Adrenal gland (tissue), 12 donors: ENCODE data around the gene HSPA12A. TPM values are rescaled to one million over a fixed set of nuclear protein-coding genes. Genes with fewer than 3 reads are reported as not detected.

Experiments
- DNase-seq, 7 donors: peaks; one replicate each; pipeline ENCODE4 v3.0.0-alpha.2; 2019 to 2020
- H3K27ac ChIP-seq, 5 donors: fragments of 200-600 bp; sonication (generic) in 4 of 5; 1 replicate in 3 of 5; 2 replicates in 2 of 5; pipeline versions ENCODE4 v1.5.1 to v1.8.0; 2016 to 2020; ENCODE audit warnings: mild to moderate bottlenecking in 1 of 5
- H3K27me3 ChIP-seq: fragments of 200-600 bp; 2 replicates; pipeline ENCODE4 v1.8.0; 2021
- H3K36me3 ChIP-seq, 2 donors: fragments of 200-600 bp; replicated peaks in 1 of 2; 1 replicate in 1 of 2; 2 replicates in 1 of 2; pipeline versions ENCODE4 v1.5.1 to v1.8.0; 2018 to 2022
- H3K4me1 ChIP-seq, 2 donors: fragments of 200-600 bp; replicated peaks in 1 of 2; 1 replicate in 1 of 2; 2 replicates in 1 of 2; pipeline versions ENCODE4 v1.5.1 to v1.8.0; 2018 to 2021
- H3K4me3 ChIP-seq, 4 donors: fragments of 200-600 bp; sonication (generic) in 3 of 4; one replicate each; pipeline ENCODE4 v1.5.1; 2016 to 2018
- H3K9me3 ChIP-seq, 3 donors: fragments of 200-600 bp; sonication (generic) in 1 of 3; replicated peaks in 1 of 3; 1 replicate in 2 of 3; 2 replicates in 1 of 3; pipeline versions ENCODE4 v1.5.1 to v1.8.0; 2016 to 2021
- CTCF ChIP-seq, 6 experiments: fragments of 450-650 bp in 4 of 6; fragments of 200-600 bp in 2 of 6; sonication (generic) in 1 of 6; IDR thresholded peaks; 1 replicate in 5 of 6; 2 replicates in 1 of 6; pipeline versions ENCODE4 v1.5.1 to v1.8.0; 2016 to 2021; ENCODE audit warnings: antibody characterized with exemption in 6 of 6, mild to moderate bottlenecking in 2 of 6, moderate library complexity in 1 of 6
- POLR2A ChIP-seq, 2 donors: fragments of 450-650 bp; IDR thresholded peaks; one replicate each; pipeline ENCODE4 v1.6.1; 2017; ENCODE audit warnings: antibody characterized with exemption in 2 of 2, mild to moderate bottlenecking in 2 of 2, moderate library complexity in 1 of 2
- WGBS, 4 donors: extraction: QIAGEN DNeasy Blood & Tissue Kit in 2 of 4; methylation state at CpG; one replicate each; pipeline versions ENCODE4 v1.1.5 to v1.1.7; 2013 to 2017; 5-methylcytosine and 5-hydroxymethylcytosine counted together
- intact Hi-C, 2 donors: fragments of 100-400 bp; cut with DNase I; formaldehyde crosslinking; loops; one replicate each; pipeline versions ENCODE4 v1.14.1 to v1.15.0; 2022 to 2023
- polyA plus RNA-seq, 3 donors: library from polyadenylated mRNA; stranded (reverse); fragments of 200-250 nt in 2 of 3; fragments of 350-450 nt in 1 of 3; fragmentation: Illumina TruSeq in 1 of 3; extraction: RNeasy Lipid Tissue Mini Kit (QIAGEN cat#74804) in 1 of 3; gene quantifications; one replicate each; pipeline ENCODE4 v1.2.3, GENCODE V29; 2013 to 2014
- total RNA-seq, 9 donors: library from RNA; depleted of rRNA in 4 of 9; stranded (reverse); fragments of >200 nt in 4 of 9; fragments of 120-200 nt in 1 of 9; fragmentation: NEBNext Ultra II Directional in 1 of 9; extraction: Animal tissue kit (Norgen Biotek cat#: 25700) in 1 of 9; gene quantifications; one replicate each; pipeline versions ENCODE4 v1.1.0 to v1.2.4, GENCODE V29; 2013 to 2023
- donor health status: healthy with polysubstance abuse.
- donor health status: Bipolar disorder and iron deficiency.
- donor health status: DM: yes; HTN: yes; CAD: no.
- donor health status: DM: no; HTN: no; CAD: no.
- donor health status: DM: no; HTN: no; CAD: no.
- donor health status: DM: yes; HTN: yes; CAD: no.

The HSPA12A gene
- total and polyA plus RNA-seq, 12 donors: 20.1 to 61.3 (median 46.3) TPM

GRCh38 chr10:116718058-116718457 is 24.3 kb downstream of the HSPA12A start:
- WGBS, 4 donors: 77 to 100% (median 85%) methylated on average over 1 to 2 of the region's 2 CpGs
- Histone ChIP-seq H3K4me1 (peaks cover 27 to 67% of the 10 kb centered on the region in 2 donors), H3K9me3 (no peaks in the 10 kb centered on the region)

GRCh38 chr10:116716381-116716780 is 26.0 kb downstream of the HSPA12A start:
- no peaks in the 10 kb centered on the region for H3K9me3 ChIP-seq
- TF ChIP-seq POLR2A (IDR thresholded peaks at IDR 0.05) (no peak), CTCF (IDR thresholded peaks at IDR 0.05) (no peak)
- no peak overlapping the region for H3K4me3 ChIP-seq
- 29 to 45% (median 41%) methylated on average over 4 of the region's 4 CpGs for WGBS, 4 donors
- peak overlapping the region in 1 of 5 donors; percentile 51 for H3K27ac ChIP-seq
- peaks cover 32 to 77% of the 10 kb centered on the region in 2 donors for H3K4me1 ChIP-seq
- intact Hi-C loops: no loop called here
- H3K36me3 ChIP-seq: no peaks in the 10 kb centered on the region
- H3K27me3 ChIP-seq: no peaks in the 10 kb centered on the region
- peak; percentile 46 to 79 (median 75) for DNase-seq

More at GRCh38 chr10:116718058-116718457, 24.3 kb downstream of the HSPA12A start:
- DNase-seq: no peak
- no peaks in the 10 kb centered on the region for H3K27me3 ChIP-seq
- H3K27ac ChIP-seq: peak overlapping the region in 1 of 5 donors; percentile 14
- H3K36me3 ChIP-seq: no peaks in the 10 kb centered on the region
- intact Hi-C loops: no loop called here
- TF ChIP-seq CTCF (IDR thresholded peaks at IDR 0.05) (no peak), POLR2A (IDR thresholded peaks at IDR 0.05) (no peak)
- H3K4me3 ChIP-seq: no peak overlapping the region

GRCh38 chr10:116715839-116716377 is 26.5 kb downstream of the HSPA12A start:
- 60 to 96% (median 81%) methylated on average over 1 to 4 of the region's 4 CpGs for WGBS, 4 donors
- DNase-seq: no peak
- H3K4me3 ChIP-seq: no peak overlapping the region
- TF ChIP-seq POLR2A (IDR thresholded peaks at IDR 0.05): no peak
- no peak for TF ChIP-seq CTCF (IDR thresholded peaks at IDR 0.05)
- H3K27ac ChIP-seq: peak overlapping the region in 3 of 5 donors; percentile 29 to 51 (median 50)
- peaks cover 35 to 80% of the 10 kb centered on the region in 2 donors for H3K4me1 ChIP-seq
- no peaks in the 10 kb centered on the region for H3K9me3 ChIP-seq
- no peaks in the 10 kb centered on the region for H3K27me3 ChIP-seq
- intact Hi-C loops: no loop called here
- H3K36me3 ChIP-seq: no peaks in the 10 kb centered on the region

- DNase-seq: no peak
- H3K27ac ChIP-seq: peak overlapping the region in 3 of 5 donors; percentile 29 to 51 (median 50)
- H3K9me3 ChIP-seq: no peaks in the 10 kb centered on the region
- H3K36me3 ChIP-seq: no peaks in the 10 kb centered on the region
- no peaks in the 10 kb centered on the region for H3K27me3 ChIP-seq
- H3K4me1 ChIP-seq: peaks cover 32 to 75% of the 10 kb centered on the region in 2 donors
- TF ChIP-seq POLR2A (IDR thresholded peaks at IDR 0.05): no peak
- TF ChIP-seq CTCF (IDR thresholded peaks at IDR 0.05): no peak
- WGBS, 4 donors: 80 to 87% (median 83%) methylated on average over 4 of the region's 4 CpGs
- no peak overlapping the region for H3K4me3 ChIP-seq
- intact Hi-C loops: no loop called here
Observed at GRCh38 chr10:116715341-116715740, 27.0 kb downstream of the HSPA12A start.
